ENCODE data around the gene OTOS. TPM values are rescaled to one million over a fixed set of nuclear protein-coding genes. Genes with fewer than 3 reads are reported as not detected.
A peak's percentile ranks its signal among the peaks of the same experiment; 100 is the strongest.

The OTOS gene
- total RNA-seq, 1 donor, result not detected

GRCh38 chr2:240142859-240143258, 2.4 kb upstream of the OTOS start:
- peaks cover 18% of the 10 kb centered on the region for H3K27me3 ChIP-seq (ENCODE audit: insufficient read depth, low read length)
- no peak for TF ChIP-seq CTCF (IDR thresholded peaks at IDR 0.05; ENCODE audit: extremely low read depth, low read depth, low read length)
- no peaks in the 10 kb centered on the region for H3K9me3 ChIP-seq (ENCODE audit: low read depth, low read length)
- H4K20me1 ChIP-seq (ENCODE audit: insufficient read depth, low read length), result no peaks in the 10 kb centered on the region
- no peak overlapping the region for H3K27ac ChIP-seq (ENCODE audit: low read depth, low read length)
- H2AFZ ChIP-seq (ENCODE audit: low read length), result no peak overlapping the region
- no peak overlapping the region for H3K4me2 ChIP-seq (ENCODE audit: insufficient read depth, low read length)
- H3K36me3 ChIP-seq (ENCODE audit: insufficient read depth, low read length), result no peaks in the 10 kb centered on the region
- H3K4me1 ChIP-seq (ENCODE audit: insufficient read depth, low read length), result no peaks in the 10 kb centered on the region
- no peak overlapping the region for H3K4me3 ChIP-seq (ENCODE audit: insufficient read depth, low read length)
- no peaks in the 10 kb centered on the region for H3K79me2 ChIP-seq (ENCODE audit: insufficient read depth, low read length)
- DNase-seq (ENCODE audit: insufficient read length, low spot score, missing footprints), result peak; percentile 78

DNA sequence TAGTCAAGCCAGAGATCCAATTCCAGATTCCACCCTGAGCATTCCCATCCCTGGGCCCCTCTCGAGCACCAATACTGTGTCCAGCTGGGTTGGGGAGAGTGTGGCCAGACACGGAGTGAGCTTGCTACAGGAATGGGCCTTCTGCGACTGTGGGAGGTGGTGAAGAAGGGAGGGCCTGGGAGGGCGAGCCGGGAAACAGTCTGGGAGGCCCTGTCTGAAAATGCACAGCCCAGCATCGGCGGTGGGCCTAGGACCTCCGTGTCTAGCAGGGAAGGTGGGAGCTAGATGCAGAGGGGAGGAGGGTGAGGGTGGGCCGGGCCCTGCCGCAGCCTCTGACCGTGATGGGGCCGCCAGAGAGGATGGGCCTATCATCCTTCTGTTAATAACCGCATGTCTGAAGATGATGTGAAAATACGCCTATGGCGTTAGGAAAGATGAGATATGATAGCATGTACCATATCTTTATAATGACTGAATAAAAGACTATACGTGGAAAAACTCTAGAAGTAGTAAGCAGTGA, 1.9 kb upstream of the OTOS start:
- H3K4me3 ChIP-seq (ENCODE audit: insufficient read depth, low read length), result no peak overlapping the region
- peak; percentile 71 for DNase-seq (ENCODE audit: insufficient read length, low spot score, missing footprints)
- TF ChIP-seq CTCF (IDR thresholded peaks at IDR 0.05; ENCODE audit: extremely low read depth, low read depth, low read length), result no peak
- no peak overlapping the region for H3K4me2 ChIP-seq (ENCODE audit: insufficient read depth, low read length)
- H3K27ac ChIP-seq (ENCODE audit: low read depth, low read length), result no peak overlapping the region
- no peak overlapping the region for H2AFZ ChIP-seq (ENCODE audit: low read length)
- no peaks in the 10 kb centered on the region for H3K4me1 ChIP-seq (ENCODE audit: insufficient read depth, low read length)
- H3K9me3 ChIP-seq (ENCODE audit: low read depth, low read length), result no peaks in the 10 kb centered on the region
- H3K36me3 ChIP-seq (ENCODE audit: insufficient read depth, low read length), result no peaks in the 10 kb centered on the region
- peaks cover 18% of the 10 kb centered on the region for H3K27me3 ChIP-seq (ENCODE audit: insufficient read depth, low read length)
- no peaks in the 10 kb centered on the region for H3K79me2 ChIP-seq (ENCODE audit: insufficient read depth, low read length)
- no peaks in the 10 kb centered on the region for H4K20me1 ChIP-seq (ENCODE audit: insufficient read depth, low read length)

DNA sequence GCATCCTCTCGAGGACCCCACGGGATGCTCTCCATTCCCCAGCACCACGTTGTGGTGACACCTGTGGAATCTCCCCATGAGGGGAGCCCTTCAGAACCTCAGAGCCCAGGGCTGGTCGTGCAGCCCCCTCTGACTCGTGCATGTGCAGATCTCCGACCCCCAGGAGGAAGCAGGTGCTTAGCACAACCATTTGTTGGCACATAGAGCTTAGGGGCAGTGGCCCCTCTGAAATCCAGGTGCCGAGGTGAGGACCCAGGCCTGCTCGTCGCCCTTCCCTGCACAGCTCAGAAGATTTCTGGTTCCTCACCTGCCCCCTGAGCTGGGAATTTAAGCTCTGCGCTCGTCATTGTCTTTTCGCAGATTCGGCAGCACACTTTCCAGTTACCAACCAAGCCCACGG, 1.3 kb upstream of the OTOS start:
- TF ChIP-seq CTCF (IDR thresholded peaks at IDR 0.05; ENCODE audit: extremely low read depth, low read depth, low read length), result no peak
- no peak overlapping the region for H3K27ac ChIP-seq (ENCODE audit: low read depth, low read length)
- H2AFZ ChIP-seq (ENCODE audit: low read length), result no peak overlapping the region
- no peaks in the 10 kb centered on the region for H4K20me1 ChIP-seq (ENCODE audit: insufficient read depth, low read length)
- DNase-seq (ENCODE audit: insufficient read length, low spot score, missing footprints), result peak; percentile 86
- H3K4me1 ChIP-seq (ENCODE audit: insufficient read depth, low read length), result no peaks in the 10 kb centered on the region
- peaks cover 18% of the 10 kb centered on the region for H3K27me3 ChIP-seq (ENCODE audit: insufficient read depth, low read length)
- no peaks in the 10 kb centered on the region for H3K9me3 ChIP-seq (ENCODE audit: low read depth, low read length)
- H3K4me2 ChIP-seq (ENCODE audit: insufficient read depth, low read length), result no peak overlapping the region
- H3K4me3 ChIP-seq (ENCODE audit: insufficient read depth, low read length), result no peak overlapping the region
- no peaks in the 10 kb centered on the region for H3K79me2 ChIP-seq (ENCODE audit: insufficient read depth, low read length)
- no peaks in the 10 kb centered on the region for H3K36me3 ChIP-seq (ENCODE audit: insufficient read depth, low read length)

- TF ChIP-seq CTCF (IDR thresholded peaks at IDR 0.05; ENCODE audit: extremely low read depth, low read depth, low read length), result no peak
- Histone ChIP-seq H2AFZ (ENCODE audit: low read length) (no peak overlapping the region), H3K36me3 (ENCODE audit: insufficient read depth, low read length) (no peaks in the 10 kb centered on the region), H3K4me1 (ENCODE audit: insufficient read depth, low read length) (no peaks in the 10 kb centered on the region), H3K27me3 (ENCODE audit: insufficient read depth, low read length) (peaks cover 18% of the 10 kb centered on the region), H3K27ac (ENCODE audit: low read depth, low read length) (no peak overlapping the region), H4K20me1 (ENCODE audit: insufficient read depth, low read length) (no peaks in the 10 kb centered on the region), H3K79me2 (ENCODE audit: insufficient read depth, low read length) (peaks cover 2% of the 10 kb centered on the region), H3K4me2 (ENCODE audit: insufficient read depth, low read length) (no peak overlapping the region), H3K9me3 (ENCODE audit: low read depth, low read length) (no peaks in the 10 kb centered on the region), H3K4me3 (ENCODE audit: insufficient read depth, low read length) (no peak overlapping the region)
- DNase-seq (ENCODE audit: insufficient read length, low spot score, missing footprints), result peak; percentile 71
Observed at GRCh38 chr2:240140920-240141319, 462 bp upstream of the OTOS start.
